ENCODE data around the gene CA10. TPM values are rescaled to one million over a fixed set of nuclear protein-coding genes. Genes with fewer than 3 reads are reported as not detected.

The CA10 gene
- total and polyA plus RNA-seq, 4 donors = not detected

- 93 to 97% methylated on average over 1 of the region's 1 CpG for WGBS, 2 donors
- H3K9me3 ChIP-seq (ENCODE audit: control insufficient read depth, low read length) = no peaks in the 10 kb centered on the region
- H3K27ac ChIP-seq (ENCODE audit: low read depth in 1 of 2, low read length in 2 of 2) = no peak overlapping the region
- no peaks in the 10 kb centered on the region for H3K36me3 ChIP-seq (ENCODE audit: control insufficient read depth in 1 of 2, insufficient read depth in 2 of 2, low read length in 1 of 2)
- H3K4me1 ChIP-seq (ENCODE audit: control insufficient read depth in 1 of 2, insufficient read depth in 2 of 2, low read length in 2 of 2) = no peaks in the 10 kb centered on the region
- no peak for DNase-seq
- no peaks in the 10 kb centered on the region for H3K27me3 ChIP-seq (ENCODE audit: control insufficient read depth in 1 of 2, insufficient read depth in 2 of 2, low read length in 1 of 2)
- intact Hi-C loops (cut with DNase I) = loop anchor here (10.0 kb wide), 2 partner anchors 331 to 341 kb away; no protein-coding TSS in a partner anchor
- ATAC-seq (ENCODE audit: low FRiP score) = no peak
- no peak overlapping the region for H3K4me3 ChIP-seq (ENCODE audit: low read length in 2 of 2)
Observed at GRCh38 chr17:52105591-52105990, 52.9 kb downstream of the CA10 start.

- no peak overlapping the region for H3K27ac ChIP-seq (ENCODE audit: low read depth in 1 of 2, low read length in 2 of 2)
- intact Hi-C loops (cut with DNase I) = no loop called here
- DNase-seq = no peak
Observed at GRCh38 chr17:52096056-52096455, 62.5 kb downstream of the CA10 start.

GRCh38 chr17:52084176-52084575 lies 74.3 kb downstream of the CA10 start:
- Histone ChIP-seq H3K4me3 (ENCODE audit: low read length in 2 of 2) (no peak overlapping the region), H3K4me1 (ENCODE audit: control insufficient read depth in 1 of 2, insufficient read depth in 2 of 2, low read length in 2 of 2) (no peaks in the 10 kb centered on the region), H3K36me3 (ENCODE audit: control insufficient read depth in 1 of 2, insufficient read depth in 2 of 2, low read length in 1 of 2) (no peaks in the 10 kb centered on the region), H3K27ac (ENCODE audit: low read depth in 1 of 2, low read length in 2 of 2) (no peak overlapping the region), H3K27me3 (ENCODE audit: control insufficient read depth in 1 of 2, insufficient read depth in 2 of 2, low read length in 1 of 2) (no peaks in the 10 kb centered on the region), H3K9me3 (ENCODE audit: control insufficient read depth, low read length) (no peaks in the 10 kb centered on the region)
- WGBS, 2 donors = 55 to 68% methylated on average over 2 of the region's 2 CpGs
- DNase-seq (no peak), ATAC-seq (ENCODE audit: low FRiP score) (no peak)
- intact Hi-C loops (cut with DNase I) = no loop called here

More at GRCh38 chr17:52096056-52096455, 62.5 kb downstream of the CA10 start:
- no peak overlapping the region for H3K4me3 ChIP-seq (ENCODE audit: low read length in 2 of 2)
- no peaks in the 10 kb centered on the region for H3K27me3 ChIP-seq (ENCODE audit: control insufficient read depth in 1 of 2, insufficient read depth in 2 of 2, low read length in 1 of 2)
- no peak for ATAC-seq (ENCODE audit: low FRiP score)
- H3K4me1 ChIP-seq (ENCODE audit: control insufficient read depth in 1 of 2, insufficient read depth in 2 of 2, low read length in 2 of 2) = no peaks in the 10 kb centered on the region
- no peaks in the 10 kb centered on the region for H3K36me3 ChIP-seq (ENCODE audit: control insufficient read depth in 1 of 2, insufficient read depth in 2 of 2, low read length in 1 of 2)
- H3K9me3 ChIP-seq (ENCODE audit: control insufficient read depth, low read length) = no peaks in the 10 kb centered on the region

- ATAC-seq (ENCODE audit: low FRiP score) = no peak
- Histone ChIP-seq H3K36me3 (ENCODE audit: control insufficient read depth in 1 of 2, insufficient read depth in 2 of 2, low read length in 1 of 2) (no peaks in the 10 kb centered on the region), H3K9me3 (ENCODE audit: control insufficient read depth, low read length) (no peaks in the 10 kb centered on the region), H3K27me3 (ENCODE audit: control insufficient read depth in 1 of 2, insufficient read depth in 2 of 2, low read length in 1 of 2) (no peaks in the 10 kb centered on the region), H3K4me1 (ENCODE audit: control insufficient read depth in 1 of 2, insufficient read depth in 2 of 2, low read length in 2 of 2) (no peaks in the 10 kb centered on the region), H3K27ac (ENCODE audit: low read depth in 1 of 2, low read length in 2 of 2) (no peak overlapping the region), H3K4me3 (ENCODE audit: low read length in 2 of 2) (no peak overlapping the region)
- 73 to 76% methylated on average over 4 of the region's 4 CpGs for WGBS, 2 donors
- no peak for DNase-seq
- intact Hi-C loops (cut with DNase I) = no loop called here
Observed at GRCh38 chr17:52079496-52079895, 79.0 kb downstream of the CA10 start.

GRCh38 chr17:52071712-52072111 lies 86.8 kb downstream of the CA10 start:
- Histone ChIP-seq H3K4me1 (ENCODE audit: control insufficient read depth in 1 of 2, insufficient read depth in 2 of 2, low read length in 2 of 2) (no peaks in the 10 kb centered on the region), H3K27ac (ENCODE audit: low read depth in 1 of 2, low read length in 2 of 2) (no peak overlapping the region), H3K36me3 (ENCODE audit: control insufficient read depth in 1 of 2, insufficient read depth in 2 of 2, low read length in 1 of 2) (no peaks in the 10 kb centered on the region), H3K27me3 (ENCODE audit: control insufficient read depth in 1 of 2, insufficient read depth in 2 of 2, low read length in 1 of 2) (no peaks in the 10 kb centered on the region), H3K9me3 (ENCODE audit: control insufficient read depth, low read length) (no peaks in the 10 kb centered on the region), H3K4me3 (ENCODE audit: low read length in 2 of 2) (no peak overlapping the region)
- ATAC-seq (ENCODE audit: low FRiP score) (no peak), DNase-seq (no peak)
- WGBS, 2 donors = 78 to 85% methylated on average over 5 of the region's 5 CpGs
- intact Hi-C loops (cut with DNase I) = no loop called here

- WGBS, 2 donors = 42 to 44% methylated on average over 2 of the region's 2 CpGs
- H3K27ac ChIP-seq (ENCODE audit: low read depth in 1 of 2, low read length in 2 of 2) = no peak overlapping the region
- no peaks in the 10 kb centered on the region for H3K9me3 ChIP-seq (ENCODE audit: control insufficient read depth, low read length)
- H3K27me3 ChIP-seq (ENCODE audit: control insufficient read depth in 1 of 2, insufficient read depth in 2 of 2, low read length in 1 of 2) = no peaks in the 10 kb centered on the region
- H3K4me3 ChIP-seq (ENCODE audit: low read length in 2 of 2) = no peak overlapping the region
- H3K4me1 ChIP-seq (ENCODE audit: control insufficient read depth in 1 of 2, insufficient read depth in 2 of 2, low read length in 2 of 2) = no peaks in the 10 kb centered on the region
- DNase-seq = no peak
- no peak for ATAC-seq (ENCODE audit: low FRiP score)
- intact Hi-C loops (cut with DNase I) = no loop called here
- H3K36me3 ChIP-seq (ENCODE audit: control insufficient read depth in 1 of 2, insufficient read depth in 2 of 2, low read length in 1 of 2) = no peaks in the 10 kb centered on the region
Observed at GRCh38 chr17:52064791-52065211, 93.7 kb downstream of the CA10 start.

- 61 to 65% methylated on average over 1 of the region's 1 CpG for WGBS, 2 donors
- no peaks in the 10 kb centered on the region for H3K4me1 ChIP-seq (ENCODE audit: control insufficient read depth in 1 of 2, insufficient read depth in 2 of 2, low read length in 2 of 2)
- no peaks in the 10 kb centered on the region for H3K36me3 ChIP-seq (ENCODE audit: control insufficient read depth in 1 of 2, insufficient read depth in 2 of 2, low read length in 1 of 2)
- H3K4me3 ChIP-seq (ENCODE audit: low read length in 2 of 2) = no peak overlapping the region
- ATAC-seq (ENCODE audit: low FRiP score) (no peak), DNase-seq (no peak)
- no peaks in the 10 kb centered on the region for H3K27me3 ChIP-seq (ENCODE audit: control insufficient read depth in 1 of 2, insufficient read depth in 2 of 2, low read length in 1 of 2)
- no peak overlapping the region for H3K27ac ChIP-seq (ENCODE audit: low read depth in 1 of 2, low read length in 2 of 2)
- intact Hi-C loops (cut with DNase I) = no loop called here
- H3K9me3 ChIP-seq (ENCODE audit: control insufficient read depth, low read length) = no peaks in the 10 kb centered on the region
Observed at GRCh38 chr17:52049496-52049895, 109.0 kb downstream of the CA10 start.

- 78 to 81% methylated on average over 3 of the region's 3 CpGs for WGBS, 2 donors
- Histone ChIP-seq H3K9me3 (ENCODE audit: control insufficient read depth, low read length) (no peaks in the 10 kb centered on the region), H3K27ac (ENCODE audit: low read depth in 1 of 2, low read length in 2 of 2) (no peak overlapping the region), H3K27me3 (ENCODE audit: control insufficient read depth in 1 of 2, insufficient read depth in 2 of 2, low read length in 1 of 2) (no peaks in the 10 kb centered on the region), H3K4me1 (ENCODE audit: control insufficient read depth in 1 of 2, insufficient read depth in 2 of 2, low read length in 2 of 2) (no peaks in the 10 kb centered on the region), H3K36me3 (ENCODE audit: control insufficient read depth in 1 of 2, insufficient read depth in 2 of 2, low read length in 1 of 2) (no peaks in the 10 kb centered on the region), H3K4me3 (ENCODE audit: low read length in 2 of 2) (no peak overlapping the region)
- ATAC-seq (ENCODE audit: low FRiP score) (no peak), DNase-seq (no peak)
- intact Hi-C loops (cut with DNase I) = no loop called here
Observed at GRCh38 chr17:52049051-52049450, 109.5 kb downstream of the CA10 start.

GRCh38 chr17:52048137-52048898 lies 110.2 kb downstream of the CA10 start:
- ATAC-seq (ENCODE audit: low FRiP score) (no peak), DNase-seq (no peak)
- H3K36me3 ChIP-seq (ENCODE audit: control insufficient read depth in 1 of 2, insufficient read depth in 2 of 2, low read length in 1 of 2) = no peaks in the 10 kb centered on the region
- intact Hi-C loops (cut with DNase I) = no loop called here
- H3K4me1 ChIP-seq (ENCODE audit: control insufficient read depth in 1 of 2, insufficient read depth in 2 of 2, low read length in 2 of 2) = no peaks in the 10 kb centered on the region
- H3K27ac ChIP-seq (ENCODE audit: low read depth in 1 of 2, low read length in 2 of 2) = no peak overlapping the region
- no peaks in the 10 kb centered on the region for H3K9me3 ChIP-seq (ENCODE audit: control insufficient read depth, low read length)
- no peak overlapping the region for H3K4me3 ChIP-seq (ENCODE audit: low read length in 2 of 2)
- WGBS, 2 donors = 31 to 35% methylated on average over 5 of the region's 5 CpGs
- H3K27me3 ChIP-seq (ENCODE audit: control insufficient read depth in 1 of 2, insufficient read depth in 2 of 2, low read length in 1 of 2) = no peaks in the 10 kb centered on the region
